NOMO-1 (cell line): ENCODE results near the gene NCDN.

Source experiments
- DNase-seq, 2 experiments: peaks; one replicate each; lab custom pipeline; 2025; ENCODE audit not compliant: unreplicated experiment in 2 of 2; lab: John Stamatoyannopoulos, UW

NCDN gene

GRCh38 chr1:35588197-35588910, 30.8 kb downstream of the NCDN start:
- DNase-seq = no peak

GRCh38 chr1:35589516-35590427, 32.2 kb downstream of the NCDN start:
- no peak for DNase-seq

- no peak for DNase-seq
Observed at GRCh38 chr1:35590476-35591040, 33.0 kb downstream of the NCDN start.

GRCh38 chr1:35591211-35591610, 33.6 kb downstream of the NCDN start:
- no peak for DNase-seq

- DNase-seq = no peak
Observed at GRCh38 chr1:35592991-35593769, 35.6 kb downstream of the NCDN start.

GRCh38 chr1:35594005-35594760, 36.6 kb downstream of the NCDN start:
- DNase-seq = no peak

GRCh38 chr1:35595684-35596083, 38.1 kb downstream of the NCDN start:
- no peak for DNase-seq

GRCh38 chr1:35597870-35598269, 40.3 kb downstream of the NCDN start:
- no peak for DNase-seq

- DNase-seq = no peak
Observed at GRCh38 chr1:35598895-35599294, 41.3 kb downstream of the NCDN start.

GRCh38 chr1:35599411-35599810, 41.8 kb downstream of the NCDN start:
- DNase-seq = no peak

GRCh38 chr1:35600593-35600992, 43.0 kb downstream of the NCDN start:
- no peak for DNase-seq

- DNase-seq = no peak
Observed at GRCh38 chr1:35603468-35603867, 45.9 kb downstream of the NCDN start.

GRCh38 chr1:35603941-35604340, 46.3 kb downstream of the NCDN start:
- DNase-seq = no peak

GRCh38 chr1:35605071-35605866, 47.7 kb downstream of the NCDN start:
- DNase-seq = no peak

- no peak for DNase-seq
Observed at GRCh38 chr1:35605867-35606182, 48.2 kb downstream of the NCDN start.

- DNase-seq = no peak
Observed at GRCh38 chr1:35611655-35612054, 54.1 kb downstream of the NCDN start.

- DNase-seq = no peak
Observed at GRCh38 chr1:35615440-35615839, 57.8 kb downstream of the NCDN start.
